Naive thymus-derived CD8-positive, alpha-beta T cell (primary cell): ENCODE results near the gene UNC13B. TPM values are rescaled to one million over a fixed set of nuclear protein-coding genes. Genes with fewer than 3 reads are reported as not detected.
"Not testable (repeated sequence)": the region's sequence is repeated elsewhere in the genome, so short reads cannot be mapped to it uniquely, and the experiment has no call there.

Source experiments
- ATAC-seq, 2 donors: fragments of 150-1000 bp; cut with Tn5 transposase in 1 of 2; sonication (Bioruptor Pico), chemical (Tn5 transposase) in 1 of 2; 1 replicate in 1 of 2; 2 replicates in 1 of 2; pipeline ENCODE4 v1.10.0; 2021; ENCODE audit warnings: mild to moderate bottlenecking in 2 of 2, moderate library complexity in 2 of 2
- POLR2A ChIA-PET: fragments of 350-600 bp; sonication (Branson Sonifier 250); formaldehyde crosslinking; loops from one replicate; lab custom pipeline; 2021; ENCODE audit warnings: antibody characterized with exemption; lab: Charles Lee
- DNase-seq, 10 donors: peaks; one replicate each; pipeline versions ENCODE4 v3.0.0 to v3.0.0-alpha.2; 2020 to 2022
- H3K27ac Mint-ChIP-seq, 10 donors: one replicate each; pipeline ENCODE4 v1.8.0; 2020 to 2022; ENCODE audit warnings: mild to moderate bottlenecking in 10 of 10, mixed read lengths in 10 of 10, moderate library complexity in 4 of 10, inconsistent platforms in 1 of 10
- H3K27me3 Mint-ChIP-seq, 5 donors: one replicate each; pipeline ENCODE4 v1.8.0; 2021 to 2022; ENCODE audit warnings: mixed read lengths in 5 of 5
- H3K36me3 Mint-ChIP-seq, 3 donors: one replicate each; pipeline ENCODE4 v1.8.0; 2020 to 2022; ENCODE audit warnings: mixed read lengths in 3 of 3, mild to moderate bottlenecking in 2 of 3, inconsistent platforms in 1 of 3
- H3K4me1 Mint-ChIP-seq, 4 donors: one replicate each; pipeline ENCODE4 v1.8.0; 2021 to 2022; ENCODE audit warnings: mixed read lengths in 4 of 4
- H3K4me3 Mint-ChIP-seq, 10 donors: one replicate each; pipeline ENCODE4 v1.8.0; 2020 to 2022; ENCODE audit warnings: mild to moderate bottlenecking in 10 of 10, mixed read lengths in 10 of 10, moderate library complexity in 6 of 10, inconsistent platforms in 1 of 10
- H3K9me3 Mint-ChIP-seq, 9 donors: one replicate each; pipeline ENCODE4 v1.8.0; 2020 to 2022; ENCODE audit warnings: mixed read lengths in 9 of 9, mild to moderate bottlenecking in 3 of 9, inconsistent platforms in 1 of 9, moderate library complexity in 1 of 9
- polyA plus RNA-seq, 3 donors: library from polyadenylated mRNA; unstranded; fragments of 300-500 nt; fragmentation: Illumina TruSeq; gene quantifications; one replicate each; pipeline ENCODE4 v1.2.3, GENCODE V29; 2021
- total RNA-seq, 8 experiments: library from RNA in 2 of 8; stranded (reverse) in 2 of 8; gene quantifications; one replicate each; pipeline ENCODE4 v1.2.3 and lab custom pipeline; 2021 to 2026

Gene UNC13B
- total and polyA plus RNA-seq, 5 experiments from 2014 or later, result 0.39 to 1.4 (median 0.77) TPM; not detected in 1

GRCh38 chr9:35136866-35137265, 24.9 kb upstream of the UNC13B start:
- H3K9me3 Mint-ChIP-seq, result peaks cover 0 to 11% (median 7%) of the 10 kb centered on the region in 9 donors
- POLR2A ChIA-PET, result no interaction called here
- no peak overlapping the region for H3K27ac Mint-ChIP-seq
- H3K36me3 Mint-ChIP-seq, result peaks cover 0 to 2% (median 2%) of the 10 kb centered on the region in 3 donors
- ATAC-seq (no peak), DNase-seq (no peak)
- H3K27me3 Mint-ChIP-seq, result peaks cover 0 to 1% (median 0%) of the 10 kb centered on the region in 5 donors
- no peak overlapping the region for H3K4me3 Mint-ChIP-seq
- no peaks in the 10 kb centered on the region for H3K4me1 Mint-ChIP-seq

GRCh38 chr9:35140093-35140492, 21.7 kb upstream of the UNC13B start:
- H3K4me3 Mint-ChIP-seq, result no peak overlapping the region
- no peaks in the 10 kb centered on the region for H3K27me3 Mint-ChIP-seq
- POLR2A ChIA-PET, result no interaction called here
- H3K4me1 Mint-ChIP-seq, result no peaks in the 10 kb centered on the region
- H3K9me3 Mint-ChIP-seq, result peaks cover 0 to 40% (median 10%) of the 10 kb centered on the region in 9 donors
- no peak for DNase-seq
- H3K36me3 Mint-ChIP-seq, result peaks cover 0 to 13% (median 3%) of the 10 kb centered on the region in 3 donors
- no peak for ATAC-seq
- H3K27ac Mint-ChIP-seq, result no peak overlapping the region

- POLR2A ChIA-PET, result no interaction called here
- Mint-ChIP-seq H3K27ac (no peak overlapping the region), H3K36me3 (peaks cover 2 to 13% (median 3%) of the 10 kb centered on the region in 3 donors), H3K4me3 (no peak overlapping the region), H3K27me3 (no peaks in the 10 kb centered on the region), H3K4me1 (no peaks in the 10 kb centered on the region), H3K9me3 (peaks cover 2 to 50% (median 15%) of the 10 kb centered on the region in 9 donors)
- no peak for ATAC-seq
- DNase-seq, result no peak
Observed at GRCh38 chr9:35142037-35142436, 19.8 kb upstream of the UNC13B start.

- POLR2A ChIA-PET, DNase-seq, H3K4me3 Mint-ChIP-seq, H3K27me3 Mint-ChIP-seq, ATAC-seq, H3K27ac Mint-ChIP-seq, H3K4me1 Mint-ChIP-seq: not testable (repeated sequence)
- Mint-ChIP-seq H3K9me3 (peaks cover 17 to 59% (median 36%) of the 10 kb centered on the region in 9 donors), H3K36me3 (peaks cover 0 to 32% (median 18%) of the 10 kb centered on the region in 3 donors)
Observed at GRCh38 chr9:35147941-35148563, 13.8 kb upstream of the UNC13B start.

- DNase-seq (no peak), ATAC-seq (no peak)
- Mint-ChIP-seq H3K4me1 (peaks cover 0 to 2% (median 0%) of the 10 kb centered on the region in 4 donors), H3K36me3 (peaks cover 0 to 21% (median 13%) of the 10 kb centered on the region in 3 donors), H3K4me3 (no peak overlapping the region), H3K27me3 (no peaks in the 10 kb centered on the region), H3K27ac (no peak overlapping the region), H3K9me3 (peaks cover 9 to 25% (median 16%) of the 10 kb centered on the region in 9 donors)
- POLR2A ChIA-PET, result no interaction called here
Observed at GRCh38 chr9:35152926-35153325, 8.9 kb upstream of the UNC13B start.

- Mint-ChIP-seq H3K27me3 (no peaks in the 10 kb centered on the region), H3K4me3 (no peak overlapping the region)
Observed at GRCh38 chr9:35156781-35157180, 5.0 kb upstream of the UNC13B start.

GRCh38 chr9:35157836-35158235, 4.0 kb upstream of the UNC13B start:
- H3K27me3 Mint-ChIP-seq, ATAC-seq, H3K36me3 Mint-ChIP-seq, H3K9me3 Mint-ChIP-seq, H3K27ac Mint-ChIP-seq, DNase-seq, POLR2A ChIA-PET: not testable (repeated sequence)
- Mint-ChIP-seq H3K4me1 (peaks cover 11 to 27% (median 23%) of the 10 kb centered on the region in 4 donors), H3K4me3 (peak overlapping the region in 1 of 10 donors; percentile 6)

More at GRCh38 chr9:35156781-35157180, 5.0 kb upstream of the UNC13B start:
- ATAC-seq, result no peak
- H3K36me3 Mint-ChIP-seq, result no peaks in the 10 kb centered on the region
- H3K9me3 Mint-ChIP-seq, result no peaks in the 10 kb centered on the region
- no peak overlapping the region for H3K27ac Mint-ChIP-seq
- no peak for DNase-seq
- POLR2A ChIA-PET, result no interaction called here
- peaks cover 10 to 21% (median 16%) of the 10 kb centered on the region in 4 donors for H3K4me1 Mint-ChIP-seq

GRCh38 chr9:35158501-35159280, 3.1 kb upstream of the UNC13B start:
- ATAC-seq (no peak), DNase-seq (no peak)
- POLR2A ChIA-PET, result interaction anchor here (0.7 kb wide), 1 partner anchor 132 kb away, joined by 4 read pairs; no protein-coding TSS in a partner anchor
- H3K36me3 Mint-ChIP-seq, result no peaks in the 10 kb centered on the region
- H3K27me3 Mint-ChIP-seq, result peaks cover 0 to 3% (median 0%) of the 10 kb centered on the region in 5 donors
- no peaks in the 10 kb centered on the region for H3K9me3 Mint-ChIP-seq
- peak overlapping the region in 2 of 10 donors; percentile 33 to 62 for H3K4me3 Mint-ChIP-seq
- H3K27ac Mint-ChIP-seq, result peak overlapping the region in 1 of 10 donors; percentile 46
- H3K4me1 Mint-ChIP-seq, result peaks cover 11 to 29% (median 25%) of the 10 kb centered on the region in 4 donors

GRCh38 chr9:35162605-35163315, 951 bp downstream of the UNC13B start:
- Mint-ChIP-seq H3K36me3 (no peaks in the 10 kb centered on the region), H3K9me3 (no peaks in the 10 kb centered on the region), H3K27ac (peak overlapping the region in 5 of 10 donors; percentile 70 to 86 (median 74)), H3K4me3 (peak overlapping the region; percentile 88 to 97 (median 92)), H3K4me1 (peaks cover 10 to 29% (median 25%) of the 10 kb centered on the region in 4 donors), H3K27me3 (peaks cover 0 to 3% (median 0%) of the 10 kb centered on the region in 5 donors)
- peak; percentile 12 to 63 for ATAC-seq
- POLR2A ChIA-PET, result interaction anchor here (0.6 to 1.1 kb wide), 2 partner anchors 16 to 58 kb away, joined by 3 to 5 read pairs; no protein-coding TSS in a partner anchor
- DNase-seq, result peak in 1 of 10 donors; percentile 9

- POLR2A ChIA-PET, result interaction anchor here (0.6 kb wide), 1 partner anchor 16 kb away, joined by 5 read pairs; no protein-coding TSS in a partner anchor
- H3K4me3 Mint-ChIP-seq, result no peak overlapping the region
- H3K27me3 Mint-ChIP-seq, result peaks cover 0 to 3% (median 0%) of the 10 kb centered on the region in 5 donors
- H3K27ac Mint-ChIP-seq, result no peak overlapping the region
- ATAC-seq, result no peak
- H3K36me3 Mint-ChIP-seq, result no peaks in the 10 kb centered on the region
- H3K9me3 Mint-ChIP-seq, result no peaks in the 10 kb centered on the region
- H3K4me1 Mint-ChIP-seq, result peaks cover 10 to 28% (median 25%) of the 10 kb centered on the region in 4 donors
- no peak for DNase-seq
Observed at GRCh38 chr9:35163413-35163812, 1.6 kb downstream of the UNC13B start.

GRCh38 chr9:35164711-35165110, 2.9 kb downstream of the UNC13B start:
- no peaks in the 10 kb centered on the region for H3K36me3 Mint-ChIP-seq
- POLR2A ChIA-PET, result no interaction called here
- H3K9me3 Mint-ChIP-seq, result no peaks in the 10 kb centered on the region
- DNase-seq (no peak), ATAC-seq (no peak)
- H3K27me3 Mint-ChIP-seq, result peaks cover 0 to 3% (median 0%) of the 10 kb centered on the region in 5 donors
- peaks cover 7 to 18% (median 17%) of the 10 kb centered on the region in 4 donors for H3K4me1 Mint-ChIP-seq
- no peak overlapping the region for H3K27ac Mint-ChIP-seq
- H3K4me3 Mint-ChIP-seq, result no peak overlapping the region

- not testable (repeated sequence) for H3K4me3 Mint-ChIP-seq
Observed at GRCh38 chr9:35167429-35167828, 5.6 kb downstream of the UNC13B start.

More at GRCh38 chr9:35167429-35167828, 5.6 kb downstream of the UNC13B start:
- H3K27ac Mint-ChIP-seq, H3K27me3 Mint-ChIP-seq, H3K9me3 Mint-ChIP-seq, ATAC-seq, DNase-seq, H3K4me1 Mint-ChIP-seq, POLR2A ChIA-PET, H3K36me3 Mint-ChIP-seq: not testable (repeated sequence)
